CD4-positive, alpha-beta T cell treated with Interleukin-6 at 100 ng/mL for 8 hours (primary cell): ENCODE measurements around the gene PSTPIP1.
A peak's percentile ranks its signal among the peaks of the same experiment; 100 is the strongest.

Source experiments
- DNase-seq: peaks from one replicate; pipeline ENCODE4 v3.0.0-alpha.2; 2020; ENCODE audit warnings: mixed read lengths, low spot score

Gene PSTPIP1

GRCh38 chr15:76998663-76999285 lies 3.8 kb downstream of the PSTPIP1 start:
- DNase-seq = no peak

- DNase-seq = no peak
Observed at GRCh38 chr15:76999996-77000395, 5.1 kb downstream of the PSTPIP1 start.

GRCh38 chr15:77001351-77001750 lies 6.4 kb downstream of the PSTPIP1 start:
- no peak for DNase-seq

DNA sequence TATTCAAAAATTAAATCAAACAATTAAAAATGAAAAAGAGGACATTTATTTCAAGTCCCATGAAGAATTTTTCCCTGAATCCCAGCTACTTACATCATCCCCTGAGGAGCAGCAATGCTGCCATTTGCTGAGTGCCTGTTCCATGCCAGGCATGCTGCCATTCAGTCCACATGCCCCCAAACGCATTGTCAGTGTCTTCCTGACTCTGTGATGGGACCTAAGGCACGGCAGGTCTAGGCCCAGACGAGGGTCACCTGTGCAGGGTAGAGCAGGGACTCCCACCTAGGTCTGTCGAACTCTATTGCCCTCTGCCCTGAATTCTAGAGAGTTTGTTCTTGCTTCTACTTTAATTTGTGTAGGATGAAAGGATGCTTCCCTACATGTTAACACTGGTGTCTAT lies 7.0 kb downstream of the PSTPIP1 start:
- no peak for DNase-seq

GRCh38 chr15:77002436-77002835 lies 7.5 kb downstream of the PSTPIP1 start:
- no peak for DNase-seq

DNA sequence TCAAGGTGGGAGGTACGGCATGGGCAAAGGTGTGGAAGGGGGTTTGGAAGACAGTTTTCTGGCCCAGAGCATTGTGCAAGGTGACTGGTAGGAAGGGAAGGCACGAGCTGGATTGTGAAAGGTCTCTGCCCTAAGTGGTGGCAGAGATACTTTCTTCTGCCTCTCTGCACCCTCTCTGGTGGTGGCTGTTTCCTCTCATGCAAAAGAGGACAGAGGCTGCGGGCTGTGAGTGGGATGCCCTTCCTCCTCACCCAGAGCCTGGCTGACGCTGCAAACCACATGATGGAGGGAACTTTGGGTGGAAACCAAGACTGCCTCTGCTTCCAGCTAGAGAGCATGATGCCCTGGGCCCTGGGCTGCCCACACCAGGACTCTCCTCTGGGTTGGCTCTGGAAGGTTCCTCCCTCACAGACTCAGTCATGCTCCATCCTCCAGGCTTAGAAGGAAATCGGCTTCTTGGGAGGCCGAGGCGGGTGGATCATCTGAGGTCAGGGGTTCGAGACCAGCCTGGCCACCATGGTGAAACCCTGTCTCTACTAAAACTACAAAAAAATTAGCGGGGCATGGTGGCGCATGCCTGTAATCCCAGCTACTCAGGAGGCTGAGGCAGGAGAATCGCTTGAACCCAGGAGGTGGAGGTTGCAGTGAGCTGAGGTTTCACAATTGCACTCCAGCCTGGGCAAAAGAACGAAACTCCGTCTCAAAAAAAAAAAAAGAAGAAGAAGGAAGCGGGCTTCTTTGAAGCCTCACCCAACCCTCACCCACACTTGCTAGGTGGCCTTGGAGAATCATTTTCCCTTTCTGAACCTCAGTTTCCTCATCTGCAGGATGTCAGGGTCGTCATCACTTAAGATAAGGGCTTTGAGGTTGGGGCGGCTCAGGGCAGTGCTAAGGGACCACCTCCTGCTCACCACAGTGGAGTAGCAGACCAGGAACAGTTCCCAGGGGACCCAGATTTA lies 8.3 kb downstream of the PSTPIP1 start:
- DNase-seq = peak; percentile 75

DNA sequence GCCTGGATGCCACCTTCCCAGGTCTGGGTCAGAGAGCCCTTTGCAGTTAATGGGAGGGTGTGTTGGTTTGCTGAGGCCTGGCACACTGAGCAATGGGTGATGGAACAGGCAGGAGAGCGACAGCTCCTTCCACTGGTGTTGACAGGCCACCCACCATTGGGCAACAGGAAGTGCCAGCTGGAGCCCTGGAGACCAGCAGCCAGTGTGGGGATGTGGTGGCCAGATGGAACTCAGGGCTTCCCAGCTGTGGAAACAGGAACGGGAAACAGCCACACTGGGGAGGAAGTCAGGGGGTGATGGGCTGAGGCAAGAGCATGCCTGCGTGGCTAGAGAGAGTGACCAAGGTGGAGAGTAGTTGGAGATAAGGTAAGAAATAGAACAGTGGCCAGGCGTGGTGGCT lies 9.3 kb downstream of the PSTPIP1 start:
- DNase-seq = no peak

DNA sequence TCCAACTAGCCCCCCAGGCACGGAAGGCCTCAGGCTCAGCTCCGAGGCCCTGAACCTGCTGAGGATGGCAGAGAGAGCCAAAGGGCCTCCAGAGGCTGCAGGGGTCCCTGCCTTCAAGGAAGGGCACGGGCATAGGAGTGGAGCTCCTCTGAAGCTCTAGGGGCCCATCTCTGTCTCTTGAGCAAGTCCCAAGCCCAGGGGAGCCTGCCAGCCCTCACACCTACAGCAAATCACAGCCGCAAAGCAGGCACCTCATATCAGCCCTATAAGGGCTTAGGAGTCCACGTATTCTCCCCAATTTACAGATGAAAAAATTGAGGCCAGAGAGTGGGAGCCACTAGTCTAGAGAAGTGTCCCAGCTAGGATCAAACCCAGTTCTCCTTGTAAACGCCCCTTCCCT lies 14.2 kb downstream of the PSTPIP1 start:
- DNase-seq = no peak

- no peak for DNase-seq
Observed at GRCh38 chr15:77009646-77010311, 14.9 kb downstream of the PSTPIP1 start.

- no peak for DNase-seq
Observed at GRCh38 chr15:77010312-77010686, 15.4 kb downstream of the PSTPIP1 start.

- DNase-seq = no peak
Observed at GRCh38 chr15:77010857-77011256, 15.9 kb downstream of the PSTPIP1 start.

DNA sequence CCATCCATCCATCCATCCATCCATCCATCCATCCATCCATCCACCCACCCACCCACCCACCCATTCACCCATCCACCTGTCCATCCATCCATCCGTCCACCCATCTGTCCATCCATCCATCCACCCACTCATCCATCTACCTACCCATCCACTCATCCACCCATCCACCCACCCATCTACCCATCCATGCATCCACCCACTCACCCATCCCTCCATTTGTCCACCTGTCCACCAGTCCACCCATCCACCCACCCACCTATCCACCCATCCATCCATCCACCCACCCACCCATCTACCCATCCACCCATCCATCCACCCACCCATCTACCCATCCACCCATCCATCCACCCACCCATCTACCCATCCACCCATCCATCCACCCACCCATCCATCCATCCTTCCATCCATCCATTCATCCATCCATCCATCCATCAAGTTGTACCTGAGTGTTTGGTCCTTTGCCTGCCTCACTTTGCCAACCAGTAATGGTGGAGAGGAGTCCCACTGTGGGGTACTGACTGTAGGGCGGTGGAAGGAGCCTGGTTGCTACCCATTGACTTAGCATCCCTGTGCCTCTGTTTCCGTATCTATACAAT lies 17.3 kb downstream of the PSTPIP1 start:
- DNase-seq = no peak

- peak; percentile 63 for DNase-seq
Observed at GRCh38 chr15:77012868-77013267, 17.9 kb downstream of the PSTPIP1 start.

DNA sequence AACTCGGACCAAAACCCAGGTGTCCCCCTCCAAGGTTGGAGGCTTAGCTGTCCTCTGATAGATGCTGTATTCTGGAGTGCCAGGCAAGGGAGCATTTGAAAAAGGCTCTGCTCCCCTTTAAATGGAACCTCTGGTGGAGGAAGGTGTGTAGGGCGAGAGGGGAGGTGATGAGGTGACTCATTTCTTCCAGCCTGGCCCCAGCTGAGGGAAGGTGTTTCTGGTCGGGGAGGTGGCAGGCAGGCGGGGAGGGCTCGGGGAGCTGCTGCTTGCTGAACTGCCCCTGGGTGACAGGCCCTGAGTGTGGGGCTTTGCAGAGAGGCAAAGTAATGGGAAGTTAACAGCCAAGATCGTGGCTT lies 18.8 kb downstream of the PSTPIP1 start:
- DNase-seq = peak; percentile 87

- DNase-seq = no peak
Observed at GRCh38 chr15:77014132-77015081, 19.5 kb downstream of the PSTPIP1 start.

DNA sequence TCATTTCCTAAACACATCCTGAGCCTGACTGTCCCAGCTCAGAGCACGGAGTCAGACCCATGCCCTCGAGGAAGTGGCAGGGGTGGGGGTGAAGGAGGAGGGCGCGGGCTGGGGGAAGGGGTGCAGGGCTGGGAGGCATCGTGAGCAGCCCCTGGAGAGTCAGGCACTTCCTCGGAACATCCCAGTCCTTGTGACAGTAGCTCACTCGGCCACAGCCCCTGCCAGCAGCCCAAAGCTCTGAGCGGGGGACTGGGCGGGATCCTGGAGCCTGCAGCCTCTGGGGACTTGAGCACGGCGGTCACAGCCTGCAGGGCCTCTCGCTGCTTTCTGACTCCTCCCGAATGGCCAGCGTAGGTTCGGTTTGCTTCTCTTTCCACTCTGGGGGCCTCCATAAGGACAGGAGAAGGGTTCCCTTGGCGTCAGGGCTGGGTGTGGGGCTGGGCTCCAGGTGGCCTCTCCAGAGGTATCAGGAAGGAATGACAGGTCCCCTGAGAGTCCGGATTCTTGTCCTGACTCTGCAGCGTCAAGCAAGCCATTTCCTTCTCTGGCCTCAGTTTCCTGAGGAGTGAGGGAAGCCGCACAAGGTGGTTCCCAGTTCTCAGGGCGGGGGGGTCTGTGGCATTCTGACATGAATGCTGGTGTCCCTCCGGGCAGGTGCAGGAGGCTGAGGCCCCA lies 20.9 kb downstream of the PSTPIP1 start:
- DNase-seq = no peak

- no peak for DNase-seq
Observed at GRCh38 chr15:77016321-77016695, 21.4 kb downstream of the PSTPIP1 start.

- DNase-seq = no peak
Observed at GRCh38 chr15:77017091-77017660, 22.2 kb downstream of the PSTPIP1 start.

DNA sequence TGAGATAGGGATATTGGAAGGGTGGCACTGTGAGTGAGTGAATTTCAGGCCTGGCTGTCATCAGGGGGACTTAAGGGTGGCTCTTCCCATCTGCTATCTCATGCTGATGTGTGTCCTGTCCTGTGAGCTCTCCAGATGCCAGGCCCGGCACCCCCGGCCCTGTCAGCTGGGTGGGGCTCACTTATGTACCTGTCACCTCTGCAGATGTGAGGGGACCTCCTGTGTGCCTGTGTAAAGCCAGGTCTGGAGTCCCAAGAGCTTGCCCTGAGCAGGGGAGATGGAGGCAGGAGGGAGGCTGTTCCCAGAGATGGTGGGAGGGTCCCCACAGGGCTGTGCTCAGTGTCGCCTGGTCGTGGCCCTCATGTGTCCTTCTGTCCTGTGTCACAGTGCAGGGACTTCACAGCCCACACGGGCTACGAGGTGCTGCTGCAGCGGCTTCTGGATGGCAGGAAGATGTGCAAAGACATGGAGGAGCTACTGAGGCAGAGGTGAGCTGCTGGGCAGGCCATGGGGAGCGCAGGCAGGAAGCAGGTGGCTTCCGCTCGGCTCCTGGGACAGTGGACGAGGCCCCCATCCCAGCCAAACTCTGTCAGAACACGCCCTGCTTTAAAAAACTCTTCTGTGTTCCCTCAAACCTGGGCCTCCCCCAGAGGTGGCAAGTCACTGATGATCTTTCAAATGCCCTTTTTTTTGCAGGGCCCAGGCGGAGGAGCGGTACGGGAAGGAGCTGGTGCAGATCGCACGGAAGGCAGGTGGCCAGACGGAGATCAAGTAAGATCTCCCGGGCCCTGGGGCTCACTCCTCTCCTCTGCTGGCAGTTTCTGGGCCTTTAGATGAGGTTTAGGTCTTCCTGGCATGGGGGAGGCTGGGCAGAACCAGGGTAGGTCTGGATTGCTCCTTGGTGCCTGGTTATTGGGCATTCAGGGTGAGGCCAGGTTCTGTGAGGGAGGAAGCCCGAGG lies 23.1 kb downstream of the PSTPIP1 start:
- DNase-seq = no peak
